ENCODE measurements around the gene PPM1J.
"Not testable (repeated sequence)": the region's sequence is repeated elsewhere in the genome, so short reads cannot be mapped to it uniquely, and the experiment has no call there.

The PPM1J gene

GRCh38 chr1:112721966-112722524 is 6.9 kb upstream of the PPM1J start:
- in situ Hi-C loops (cut with HindIII; ENCODE audit: low sequenced_read_pairs), result no loop called here

DNA sequence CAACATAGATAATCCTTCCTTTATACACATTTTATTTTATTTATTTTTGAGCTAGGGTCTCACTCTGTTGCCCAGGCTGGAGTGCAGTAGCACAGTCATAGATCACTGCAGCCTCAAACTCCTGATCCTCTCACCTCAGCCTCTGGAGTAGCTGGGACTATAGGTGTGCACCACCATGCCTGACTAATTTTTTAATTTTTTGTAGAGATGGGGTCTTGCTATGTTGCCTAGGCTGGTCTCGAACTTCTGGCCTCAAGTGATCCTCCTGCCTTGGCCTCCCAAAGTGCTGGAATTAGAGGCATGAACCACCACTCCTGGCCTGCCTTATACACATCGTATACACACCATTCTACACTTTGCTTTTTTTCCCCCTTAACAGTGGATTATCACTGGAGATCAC is 6.2 kb upstream of the PPM1J start:
- in situ Hi-C loops (cut with HindIII; ENCODE audit: low sequenced_read_pairs), result not testable (repeated sequence)

GRCh38 chr1:112720800-112721199 is 5.7 kb upstream of the PPM1J start:
- in situ Hi-C loops (cut with HindIII; ENCODE audit: low sequenced_read_pairs), result no loop called here

- in situ Hi-C loops (cut with HindIII; ENCODE audit: low sequenced_read_pairs), result loop anchor here (5.0 to 10.0 kb wide), 5 partner anchors 55 to 313 kb away; partner anchors contain the start of genes CAPZA1 and ST7L
Observed at GRCh38 chr1:112719706-112720105, 4.6 kb upstream of the PPM1J start.

- in situ Hi-C loops (cut with HindIII; ENCODE audit: low sequenced_read_pairs), result loop anchor here (5.0 to 10.0 kb wide), 5 partner anchors 56 to 313 kb away; partner anchors contain the start of genes CAPZA1 and ST7L
Observed at GRCh38 chr1:112718691-112719418, 3.7 kb upstream of the PPM1J start.

- in situ Hi-C loops (cut with HindIII; ENCODE audit: low sequenced_read_pairs), result loop anchor here (5.0 to 10.0 kb wide), 5 partner anchors 57 to 315 kb away; partner anchors contain the start of genes CAPZA1 and ST7L
Observed at GRCh38 chr1:112717263-112717873, 2.2 kb upstream of the PPM1J start.

- in situ Hi-C loops (cut with HindIII; ENCODE audit: low sequenced_read_pairs), result loop anchor here (5.0 to 10.0 kb wide), 5 partner anchors 59 to 316 kb away; partner anchors contain the start of genes CAPZA1 and ST7L
Observed at GRCh38 chr1:112716133-112716720, 1.1 kb upstream of the PPM1J start.

DNA sequence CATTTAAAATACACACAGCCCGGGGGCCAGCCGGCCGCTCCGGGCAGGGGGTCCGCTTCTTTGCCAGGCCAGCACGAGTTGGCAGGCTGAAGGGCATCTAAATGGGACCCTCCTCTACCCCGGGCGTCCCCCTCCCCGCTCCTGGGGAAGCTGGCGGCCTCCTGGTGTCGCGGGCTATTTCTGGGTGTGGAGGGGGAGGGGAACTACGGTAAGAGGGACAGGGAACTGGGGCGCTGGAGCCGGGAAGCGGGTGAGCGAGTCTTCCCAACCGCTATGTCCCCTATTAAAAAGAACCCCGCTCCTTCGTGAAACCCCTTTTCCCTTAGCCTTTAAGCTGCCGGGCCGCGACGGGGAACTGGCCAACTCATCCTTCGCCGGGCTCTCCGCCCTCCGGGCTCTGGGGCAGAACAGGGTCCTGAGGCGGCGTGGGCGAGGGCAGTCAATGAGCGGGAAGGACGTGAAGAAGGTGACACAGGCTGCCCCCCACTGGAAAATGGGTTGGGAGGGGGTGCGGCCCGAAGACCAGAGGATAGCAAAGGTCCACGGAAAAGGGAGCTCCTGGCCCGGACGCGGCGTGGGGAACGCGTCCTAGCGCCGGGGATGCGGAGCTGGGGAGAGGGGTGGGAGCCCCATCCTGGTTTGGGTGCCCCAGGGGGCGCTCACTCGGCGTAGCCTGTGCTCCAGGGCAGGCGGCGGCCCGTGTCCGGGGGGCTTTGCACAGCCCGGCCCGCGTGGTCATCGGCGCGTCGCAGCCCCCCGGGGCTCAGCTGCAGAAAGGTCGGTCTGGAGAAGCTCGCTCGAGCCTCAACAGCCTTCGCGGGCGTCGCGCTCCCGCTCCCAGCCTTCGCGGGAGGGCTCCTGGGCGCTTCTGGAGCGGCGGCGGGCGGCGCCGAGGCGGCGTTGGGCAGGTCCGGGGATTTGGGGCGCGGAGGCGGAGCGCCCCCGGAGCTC is 544 bp downstream of the PPM1J start:
- in situ Hi-C loops (cut with HindIII; ENCODE audit: low sequenced_read_pairs), result loop anchor here (5.0 to 10.0 kb wide), 5 partner anchors 60 to 318 kb away; partner anchors contain the start of genes CAPZA1 and ST7L

GRCh38 chr1:112713466-112714312 is 1.4 kb downstream of the PPM1J start:
- in situ Hi-C loops (cut with HindIII; ENCODE audit: low sequenced_read_pairs), result loop anchor here (10.0 kb wide), 1 partner anchor 61 kb away; no protein-coding TSS in a partner anchor

DNA sequence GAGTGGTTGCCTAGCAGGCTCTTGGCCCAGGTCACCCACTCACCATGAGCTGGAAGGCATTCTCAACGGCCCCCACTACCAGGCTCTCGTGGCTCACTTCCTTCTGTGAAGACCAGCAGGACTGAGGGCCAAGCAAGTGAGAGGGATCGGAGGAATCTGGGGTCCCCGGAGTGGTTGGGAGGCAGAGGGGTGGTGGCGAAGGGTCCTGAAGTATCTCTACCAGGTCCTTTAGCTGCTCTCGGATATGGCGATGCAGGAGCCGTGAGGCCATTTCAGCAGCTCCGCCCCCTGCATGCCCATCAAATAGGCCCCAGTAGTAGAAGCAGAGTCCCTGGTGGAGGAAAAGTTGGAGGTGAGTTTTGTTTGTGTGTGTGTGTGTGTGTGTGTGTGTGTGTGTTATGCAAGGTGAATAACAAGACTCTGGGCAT is 2.4 kb downstream of the PPM1J start:
- in situ Hi-C loops (cut with HindIII; ENCODE audit: low sequenced_read_pairs), result loop anchor here (10.0 kb wide), 1 partner anchor 62 kb away; no protein-coding TSS in a partner anchor

DNA sequence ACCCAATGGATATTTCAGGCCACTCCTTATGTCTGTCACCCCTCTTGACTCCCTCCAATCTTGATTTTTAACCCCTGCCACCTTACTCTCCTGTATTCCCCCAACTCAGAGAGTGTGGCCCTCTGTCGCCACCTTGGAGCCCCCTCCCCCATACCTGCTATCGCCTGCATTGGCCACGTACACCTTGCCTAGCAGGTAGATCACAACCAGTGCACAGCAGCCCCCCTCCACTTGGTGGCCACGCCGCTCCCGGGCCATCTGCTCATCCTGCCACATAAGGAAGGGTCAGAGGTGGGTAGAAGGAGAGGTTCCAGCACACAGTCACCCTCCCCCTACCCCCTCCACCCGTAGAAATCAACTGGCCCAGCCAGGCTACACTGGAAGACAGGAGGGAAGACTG is 2.9 kb downstream of the PPM1J start:
- in situ Hi-C loops (cut with HindIII; ENCODE audit: low sequenced_read_pairs), result loop anchor here (10.0 kb wide), 1 partner anchor 63 kb away; no protein-coding TSS in a partner anchor

DNA sequence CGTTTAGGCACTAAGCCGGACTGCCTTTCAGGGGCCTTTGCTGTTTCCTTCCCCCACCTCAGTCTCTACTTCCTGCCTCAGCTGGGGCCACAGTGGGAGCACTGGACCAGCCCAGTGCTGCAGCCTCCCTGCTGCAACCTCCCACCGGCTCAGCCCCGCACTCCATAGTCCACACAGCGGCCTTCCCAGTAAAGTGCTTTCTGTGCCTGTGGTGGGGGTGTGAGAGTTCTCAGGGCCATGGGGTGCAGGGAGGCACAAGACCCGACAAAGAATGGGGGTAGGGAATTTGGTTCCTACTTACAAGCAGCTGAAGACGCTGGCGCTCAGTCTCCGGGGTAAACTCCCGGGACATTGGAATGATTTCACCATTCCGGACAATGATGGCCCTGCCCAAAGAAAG is 3.5 kb downstream of the PPM1J start:
- in situ Hi-C loops (cut with HindIII; ENCODE audit: low sequenced_read_pairs), result loop anchor here (10.0 kb wide), 1 partner anchor 63 kb away; no protein-coding TSS in a partner anchor

GRCh38 chr1:112711041-112711440 is 4.1 kb downstream of the PPM1J start:
- in situ Hi-C loops (cut with HindIII; ENCODE audit: low sequenced_read_pairs), result loop anchor here (10.0 kb wide), 1 partner anchor 64 kb away; no protein-coding TSS in a partner anchor

- in situ Hi-C loops (cut with HindIII; ENCODE audit: low sequenced_read_pairs), result loop anchor here (10.0 kb wide), 1 partner anchor 64 kb away; no protein-coding TSS in a partner anchor
Observed at GRCh38 chr1:112710586-112710985, 4.5 kb downstream of the PPM1J start.

GRCh38 chr1:112710159-112710558 is 5.0 kb downstream of the PPM1J start:
- in situ Hi-C loops (cut with HindIII; ENCODE audit: low sequenced_read_pairs), result loop anchor here (10.0 kb wide), 1 partner anchor 65 kb away; no protein-coding TSS in a partner anchor

- in situ Hi-C loops (cut with HindIII; ENCODE audit: low sequenced_read_pairs), result no loop called here
Observed at GRCh38 chr1:112708489-112708888, 6.6 kb downstream of the PPM1J start.

DNA sequence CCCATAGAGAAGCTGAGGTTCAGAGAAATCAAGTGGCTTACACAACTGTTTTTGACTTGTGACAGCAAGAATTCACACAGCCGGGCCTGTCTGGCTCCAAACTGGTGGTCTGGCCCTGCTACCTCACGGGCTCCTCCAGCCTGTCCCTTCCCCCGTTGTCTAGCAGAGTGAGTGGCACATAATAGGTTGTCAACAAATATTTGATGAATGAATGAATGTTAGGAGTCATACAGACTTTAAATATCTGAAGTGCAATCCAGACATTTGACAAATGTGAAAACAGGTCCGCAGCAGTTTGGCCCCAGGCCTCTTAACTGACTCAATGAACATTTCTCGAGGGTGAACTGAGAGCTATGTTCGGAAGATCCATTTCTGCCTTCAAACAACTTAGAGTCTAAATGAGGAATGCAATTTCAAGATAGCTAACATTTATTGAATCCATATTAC is 7.1 kb downstream of the PPM1J start:
- in situ Hi-C loops (cut with HindIII; ENCODE audit: low sequenced_read_pairs), result no loop called here

- in situ Hi-C loops (cut with HindIII; ENCODE audit: low sequenced_read_pairs), result no loop called here
Observed at GRCh38 chr1:112707221-112708001, 7.7 kb downstream of the PPM1J start.
